ENCODE results near the gene C17orf75. TPM values are rescaled to one million over a fixed set of nuclear protein-coding genes. Genes with fewer than 3 reads are reported as not detected.

The C17orf75 gene, protein sequence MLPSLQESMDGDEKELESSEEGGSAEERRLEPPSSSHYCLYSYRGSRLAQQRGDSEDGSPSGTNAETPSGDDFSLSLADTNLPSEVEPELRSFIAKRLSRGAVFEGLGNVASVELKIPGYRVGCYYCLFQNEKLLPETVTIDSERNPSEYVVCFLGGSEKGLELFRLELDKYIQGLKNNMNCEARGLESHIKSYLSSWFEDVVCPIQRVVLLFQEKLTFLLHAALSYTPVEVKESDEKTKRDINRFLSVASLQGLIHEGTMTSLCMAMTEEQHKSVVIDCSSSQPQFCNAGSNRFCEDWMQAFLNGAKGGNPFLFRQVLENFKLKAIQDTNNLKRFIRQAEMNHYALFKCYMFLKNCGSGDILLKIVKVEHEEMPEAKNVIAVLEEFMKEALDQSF
- 16.5 and 26.1 TPM in 2 replicates for total RNA-seq

DNA sequence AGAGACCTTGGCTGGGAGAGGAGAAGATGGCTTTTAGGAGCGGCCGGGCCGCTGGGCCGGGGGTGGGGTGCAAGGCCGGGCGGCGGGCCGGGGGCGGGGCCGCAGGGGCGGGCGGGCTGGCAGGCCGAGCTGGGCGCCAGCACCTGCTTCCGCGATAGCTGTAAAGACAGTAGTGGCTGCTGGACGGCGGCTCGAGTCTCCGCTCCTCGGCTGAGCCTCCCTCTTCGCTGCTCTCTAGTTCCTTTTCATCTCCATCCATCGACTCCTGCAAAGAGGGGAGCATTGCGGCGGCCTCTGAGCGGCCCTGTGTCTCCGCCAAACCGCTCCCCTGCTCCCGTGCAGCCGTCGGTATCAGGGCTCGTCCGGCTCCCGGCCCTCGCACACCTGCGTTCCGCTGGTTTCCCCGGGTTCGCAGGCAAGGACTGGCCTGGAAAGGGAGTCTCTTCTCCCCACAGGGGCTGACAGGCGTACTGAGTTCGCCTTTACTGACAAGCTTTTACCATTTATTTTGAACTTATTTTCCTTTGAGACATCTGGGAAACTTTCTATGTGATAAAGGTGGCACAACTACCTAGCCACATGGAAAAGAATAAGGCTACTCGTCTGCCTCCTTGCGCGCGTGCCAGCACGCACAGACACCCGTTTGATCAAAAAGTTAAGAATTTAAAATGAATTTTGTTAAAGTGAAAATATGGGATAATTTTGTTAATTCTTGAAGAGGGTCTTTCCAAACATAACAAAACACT, at the start of gene C17orf75:
Gene C17orf75 (minus strand): TSS at position 317 of the 746 bp plus-strand sequence. CDS start 34 bp downstream, at position 283.

GRCh38 chr17:32349854-32350665, 8.1 kb upstream of the C17orf75 start, which contains the start of gene ZNF207:
Gene ZNF207 (plus strand): TSS chr17:32350157. CDS start chr17:32350286, 129 bp downstream.

Other genes with a start within 250 kb of the C17orf75 start
- 47.8 and 54.9 TPM in 2 replicates for gene RHOT1, start 199.7 kb downstream of the C17orf75 start, total RNA-seq
- gene RHBDL3, start 76.3 kb downstream of the C17orf75 start, total RNA-seq = 0.26 TPM in 1 of 2 replicates, not detected in the other
- gene ZNF207, start 8.0 kb upstream of the C17orf75 start, total RNA-seq = 83.3 and 90.4 TPM in 2 replicates
- 86.8 and 95.4 TPM in 2 replicates for gene PSMD11, start 102.3 kb upstream of the C17orf75 start, total RNA-seq
- 0.78 and 1.2 TPM in 2 replicates for gene CDK5R1, start 144.8 kb upstream of the C17orf75 start, total RNA-seq